NT2/D1 (cell line): ENCODE data around the gene PGGHG.

Source experiments
- SUZ12 ChIP-seq: IDR thresholded peaks from 2 replicates; pipeline ENCODE4 v1.6.1; 2011; ENCODE audit not compliant: insufficient read length, insufficient read depth; ENCODE audit errors: extremely low read depth
- YY1 ChIP-seq: IDR thresholded peaks from 2 replicates; pipeline ENCODE4 v1.6.1; 2011; ENCODE audit not compliant: insufficient read length, insufficient read depth
- ZNF274 ChIP-seq: IDR thresholded peaks from 2 replicates; pipeline ENCODE4 v1.6.1; 2011; ENCODE audit warnings: mild to moderate bottlenecking, low read depth, low read length

- TF ChIP-seq YY1, result no peak
- TF ChIP-seq ZNF274, result no peak
- TF ChIP-seq SUZ12, result no peak
Measured at GRCh38 chr11:312092-312816, 23.3 kb downstream of the PGGHG start.
